Activated naive CD8-positive, alpha-beta T cell treated with anti-CD3 and anti-CD28 coated beads for 36 hours (primary cell): ENCODE measurements around the gene RGS11. TPM values are rescaled to one million over a fixed set of nuclear protein-coding genes. Genes with fewer than 3 reads are reported as not detected.

Experiments used
- DNase-seq: peaks from one replicate; pipeline ENCODE4 v3.0.0; 2021
- H3K27ac Mint-ChIP-seq: one replicate; pipeline ENCODE4 v1.8.0; 2022; ENCODE audit warnings: mild to moderate bottlenecking, moderate library complexity, mixed read lengths
- H3K27me3 Mint-ChIP-seq: one replicate; pipeline ENCODE4 v1.8.0; 2022; ENCODE audit warnings: mild to moderate bottlenecking, mixed read lengths
- H3K36me3 Mint-ChIP-seq: one replicate; pipeline ENCODE4 v1.8.0; 2021; ENCODE audit warnings: mild to moderate bottlenecking, mixed read lengths
- H3K4me1 Mint-ChIP-seq: one replicate; pipeline ENCODE4 v1.8.0; 2021; ENCODE audit warnings: mixed read lengths
- H3K4me3 Mint-ChIP-seq: one replicate; pipeline ENCODE4 v1.8.0; 2022; ENCODE audit warnings: mild to moderate bottlenecking, moderate library complexity, mixed read lengths
- H3K9me3 Mint-ChIP-seq: one replicate; pipeline ENCODE4 v1.8.0; 2022; ENCODE audit warnings: mixed read lengths
- total RNA-seq, 2 experiments: library from RNA; stranded (reverse); gene quantifications; one replicate each; pipeline ENCODE4 v1.2.3, GENCODE V29; 2021

The RGS11 gene
- total RNA-seq: not detected

DNA sequence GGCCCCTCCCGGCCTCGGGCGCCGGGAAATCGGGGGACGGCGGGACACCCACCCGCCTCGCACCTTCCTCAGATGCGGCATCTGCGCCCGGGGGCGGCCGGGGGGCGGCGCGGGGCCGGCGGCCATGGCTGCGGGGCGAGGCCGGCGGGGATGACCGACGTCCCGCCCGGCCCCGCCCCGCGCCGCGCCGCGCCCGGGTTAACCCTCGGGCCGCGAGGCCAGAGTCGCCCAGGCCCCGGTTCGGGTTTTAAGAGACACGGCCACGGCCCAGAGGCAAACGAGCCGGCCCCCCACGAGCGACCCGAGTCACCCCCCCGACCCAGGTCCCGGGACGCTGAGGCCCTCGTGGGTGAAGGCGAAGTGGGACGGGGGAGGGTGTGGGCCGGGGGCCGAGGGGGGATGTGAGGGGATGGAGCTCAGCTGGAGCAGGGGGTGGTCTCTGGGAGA, at the start of gene RGS11:
TSS of gene RGS11 (minus strand) at position 159 of the 447 bp plus-strand sequence. CDS start at position 126, 33 bp downstream.
- peak within 1 kb of the TSS; percentile 34 for H3K4me3 Mint-ChIP-seq
- peaks cover 4% of the 10 kb centered on the region for H3K4me1 Mint-ChIP-seq
- DNase-seq: no peak
- H3K36me3 Mint-ChIP-seq: no peaks in the 10 kb centered on the region
- H3K27me3 Mint-ChIP-seq: peaks cover 38% of the 10 kb centered on the region
- H3K9me3 Mint-ChIP-seq: no peaks in the 10 kb centered on the region
- H3K27ac Mint-ChIP-seq: no peak within 1 kb of the TSS

- Mint-ChIP-seq H3K36me3 (peaks cover 8% of the 10 kb centered on the region), H3K27me3 (no peaks in the 10 kb centered on the region), H3K4me1 (peaks cover 48% of the 10 kb centered on the region), H3K27ac (peak overlapping the region; percentile 71), H3K9me3 (no peaks in the 10 kb centered on the region), H3K4me3 (peak overlapping the region; percentile 62)
- peak; percentile 58 for DNase-seq
Measured at GRCh38 chr16:324451-325334, 48.9 kb upstream of the RGS11 start.

DNA sequence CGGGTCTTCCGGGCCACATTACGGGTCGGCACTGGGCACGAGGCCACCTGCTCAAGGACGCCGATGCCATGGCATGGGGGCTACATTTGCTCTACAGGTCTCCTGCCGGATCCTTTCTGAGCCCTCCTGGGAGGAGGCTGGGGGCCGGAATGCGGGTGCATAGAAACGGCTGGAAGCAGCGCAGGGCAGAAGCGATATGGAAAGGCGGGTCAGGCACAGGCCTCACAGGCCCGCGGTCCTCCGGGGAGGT, 48.4 kb upstream of the RGS11 start:
- no peaks in the 10 kb centered on the region for H3K27me3 Mint-ChIP-seq
- DNase-seq: no peak
- peak overlapping the region; percentile 71 for H3K27ac Mint-ChIP-seq
- H3K4me1 Mint-ChIP-seq: peaks cover 51% of the 10 kb centered on the region
- no peaks in the 10 kb centered on the region for H3K9me3 Mint-ChIP-seq
- H3K36me3 Mint-ChIP-seq: peaks cover 9% of the 10 kb centered on the region
- H3K4me3 Mint-ChIP-seq: no peak overlapping the region

GRCh38 chr16:322476-323143, 46.9 kb upstream of the RGS11 start:
- DNase-seq: no peak
- Mint-ChIP-seq H3K4me1 (peaks cover 51% of the 10 kb centered on the region), H3K36me3 (peaks cover 14% of the 10 kb centered on the region), H3K9me3 (no peaks in the 10 kb centered on the region), H3K27me3 (no peaks in the 10 kb centered on the region), H3K27ac (no peak overlapping the region), H3K4me3 (no peak overlapping the region)

- Mint-ChIP-seq H3K27ac (no peak overlapping the region), H3K4me1 (peaks cover 44% of the 10 kb centered on the region), H3K9me3 (no peaks in the 10 kb centered on the region), H3K27me3 (no peaks in the 10 kb centered on the region), H3K36me3 (peaks cover 14% of the 10 kb centered on the region), H3K4me3 (no peak overlapping the region)
- no peak for DNase-seq
Measured at GRCh38 chr16:321532-321931, 45.8 kb upstream of the RGS11 start.

GRCh38 chr16:320206-320605, 44.5 kb upstream of the RGS11 start:
- Mint-ChIP-seq H3K27me3 (no peaks in the 10 kb centered on the region), H3K4me1 (peaks cover 41% of the 10 kb centered on the region), H3K9me3 (no peaks in the 10 kb centered on the region), H3K27ac (peak overlapping the region; percentile 32), H3K36me3 (peaks cover 8% of the 10 kb centered on the region), H3K4me3 (no peak overlapping the region)
- DNase-seq: no peak

- H3K27me3 Mint-ChIP-seq: no peaks in the 10 kb centered on the region
- peaks cover 6% of the 10 kb centered on the region for H3K36me3 Mint-ChIP-seq
- no peak overlapping the region for H3K27ac Mint-ChIP-seq
- no peak for DNase-seq
- no peak overlapping the region for H3K4me3 Mint-ChIP-seq
- H3K4me1 Mint-ChIP-seq: peaks cover 29% of the 10 kb centered on the region
- no peaks in the 10 kb centered on the region for H3K9me3 Mint-ChIP-seq
Measured at GRCh38 chr16:318628-319027, 42.9 kb upstream of the RGS11 start.

DNA sequence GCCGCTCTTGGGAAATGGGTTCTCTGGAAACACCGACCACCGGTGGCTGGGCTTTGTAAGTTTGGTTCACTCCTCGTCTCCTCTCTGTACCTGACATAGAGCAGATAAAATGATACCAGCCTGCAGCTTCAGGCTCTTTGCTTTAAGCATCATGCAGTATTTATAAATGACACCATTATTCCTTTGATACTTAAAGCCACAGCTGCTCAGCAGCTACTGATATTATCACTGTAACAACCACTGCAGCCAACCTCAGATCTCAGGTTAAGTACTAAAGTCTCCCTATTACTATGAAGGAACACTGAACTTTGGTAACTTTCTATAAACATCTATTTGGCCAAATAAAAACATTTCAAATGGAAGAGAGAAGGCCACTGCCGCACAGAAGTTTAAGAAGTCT, 41.8 kb upstream of the RGS11 start:
- DNase-seq: no peak
- H3K9me3 Mint-ChIP-seq: no peaks in the 10 kb centered on the region
- no peak overlapping the region for H3K27ac Mint-ChIP-seq
- H3K27me3 Mint-ChIP-seq: no peaks in the 10 kb centered on the region
- no peak overlapping the region for H3K4me3 Mint-ChIP-seq
- peaks cover 29% of the 10 kb centered on the region for H3K4me1 Mint-ChIP-seq
- H3K36me3 Mint-ChIP-seq: peaks cover 6% of the 10 kb centered on the region

DNA sequence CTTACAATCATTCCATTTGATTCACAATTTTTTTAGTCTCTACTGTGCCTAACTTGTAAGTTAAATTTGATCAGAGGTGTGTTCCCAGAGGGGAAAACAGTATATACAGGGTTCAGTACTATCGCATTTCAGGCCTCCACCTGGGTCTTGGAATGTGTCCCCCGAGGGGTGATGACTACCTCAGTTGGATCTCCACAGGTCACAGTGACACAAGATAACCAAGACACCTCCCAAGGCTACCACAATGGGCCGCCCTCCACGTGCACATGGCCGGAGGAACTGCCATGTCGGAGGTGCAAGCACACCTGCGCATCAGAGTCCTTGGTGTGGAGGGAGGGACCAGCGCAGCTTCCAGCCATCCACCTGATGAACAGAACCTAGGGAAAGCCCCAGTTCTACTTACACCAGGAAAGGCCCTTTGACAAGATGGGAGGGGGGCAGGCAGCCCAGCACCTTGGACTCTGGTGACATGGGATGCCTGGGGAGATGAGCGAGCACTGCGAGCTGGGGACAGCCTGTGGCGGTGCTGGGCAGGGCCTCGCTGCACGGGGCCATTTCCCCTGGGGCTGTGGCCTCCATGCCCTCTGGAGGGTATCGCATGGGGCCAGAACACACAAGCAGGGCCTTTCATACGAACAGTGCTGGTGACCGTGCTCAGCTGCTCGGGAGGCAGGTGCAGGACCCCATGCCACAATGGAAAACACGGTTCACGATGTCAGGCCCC, 41.2 kb upstream of the RGS11 start:
- Mint-ChIP-seq H3K27me3 (no peaks in the 10 kb centered on the region), H3K36me3 (peaks cover 6% of the 10 kb centered on the region), H3K9me3 (no peaks in the 10 kb centered on the region), H3K4me1 (peaks cover 27% of the 10 kb centered on the region), H3K27ac (no peak overlapping the region), H3K4me3 (no peak overlapping the region)
- DNase-seq: no peak

- no peak for DNase-seq
- H3K36me3 Mint-ChIP-seq: peaks cover 6% of the 10 kb centered on the region
- no peaks in the 10 kb centered on the region for H3K27me3 Mint-ChIP-seq
- H3K27ac Mint-ChIP-seq: no peak overlapping the region
- no peaks in the 10 kb centered on the region for H3K9me3 Mint-ChIP-seq
- peaks cover 17% of the 10 kb centered on the region for H3K4me1 Mint-ChIP-seq
- H3K4me3 Mint-ChIP-seq: no peak overlapping the region
Measured at GRCh38 chr16:314795-315299, 39.1 kb upstream of the RGS11 start.

DNA sequence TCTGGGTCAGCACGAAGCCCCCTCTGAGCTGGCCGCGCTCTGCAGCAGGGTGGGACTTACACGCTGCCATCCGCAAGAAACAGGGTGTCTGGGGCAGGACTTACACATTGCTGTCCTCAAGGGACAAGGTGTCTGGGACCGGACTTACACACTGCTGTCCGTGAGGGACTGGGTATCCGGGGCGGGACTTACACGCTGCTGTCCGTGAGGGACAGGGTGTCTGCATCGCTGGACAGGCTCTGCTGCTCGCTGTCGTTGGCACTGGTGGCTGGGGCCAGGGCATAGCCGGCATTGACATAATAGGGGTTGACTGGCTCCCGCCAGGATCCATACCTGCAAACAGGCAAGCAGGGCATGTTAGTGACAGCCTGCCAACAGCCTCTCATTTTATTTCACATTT, 38.6 kb upstream of the RGS11 start:
- no peaks in the 10 kb centered on the region for H3K27me3 Mint-ChIP-seq
- H3K9me3 Mint-ChIP-seq: no peaks in the 10 kb centered on the region
- H3K27ac Mint-ChIP-seq: no peak overlapping the region
- peaks cover 17% of the 10 kb centered on the region for H3K4me1 Mint-ChIP-seq
- H3K36me3 Mint-ChIP-seq: peaks cover 7% of the 10 kb centered on the region
- no peak for DNase-seq
- H3K4me3 Mint-ChIP-seq: no peak overlapping the region

DNA sequence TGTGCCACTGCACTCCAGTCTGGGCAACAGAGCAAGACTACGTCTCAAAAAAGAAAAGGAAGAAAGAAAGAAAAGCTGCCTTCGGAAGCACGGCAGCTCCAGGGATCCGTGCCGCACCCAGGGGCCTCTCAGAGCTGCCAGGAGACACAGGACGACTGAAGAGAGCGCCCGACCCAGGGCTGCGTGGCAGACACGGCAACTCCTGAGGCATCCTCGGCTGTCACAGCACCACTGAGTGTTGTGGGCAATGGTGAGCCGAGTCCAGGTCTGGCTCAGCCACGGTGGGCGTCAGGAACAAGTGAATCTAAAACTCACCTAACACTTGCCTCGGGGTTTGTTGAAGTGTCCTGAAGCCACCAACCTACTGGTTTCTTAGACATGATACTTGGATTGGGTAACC, 36.0 kb upstream of the RGS11 start:
- Mint-ChIP-seq H3K4me3 (no peak overlapping the region), H3K27ac (no peak overlapping the region), H3K9me3 (no peaks in the 10 kb centered on the region), H3K36me3 (peaks cover 2% of the 10 kb centered on the region), H3K4me1 (peaks cover 13% of the 10 kb centered on the region), H3K27me3 (no peaks in the 10 kb centered on the region)
- DNase-seq: no peak

- peaks cover 4% of the 10 kb centered on the region for H3K36me3 Mint-ChIP-seq
- H3K27me3 Mint-ChIP-seq: no peaks in the 10 kb centered on the region
- H3K9me3 Mint-ChIP-seq: no peaks in the 10 kb centered on the region
- H3K4me3 Mint-ChIP-seq: no peak overlapping the region
- H3K27ac Mint-ChIP-seq: no peak overlapping the region
- no peak for DNase-seq
- peaks cover 6% of the 10 kb centered on the region for H3K4me1 Mint-ChIP-seq
Measured at GRCh38 chr16:309476-309875, 33.7 kb upstream of the RGS11 start.

GRCh38 chr16:307691-308312, 32.1 kb upstream of the RGS11 start:
- Mint-ChIP-seq H3K27me3 (no peaks in the 10 kb centered on the region), H3K36me3 (peaks cover 4% of the 10 kb centered on the region), H3K4me3 (no peak overlapping the region), H3K27ac (no peak overlapping the region), H3K4me1 (peaks cover 6% of the 10 kb centered on the region), H3K9me3 (no peaks in the 10 kb centered on the region)
- DNase-seq: no peak

DNA sequence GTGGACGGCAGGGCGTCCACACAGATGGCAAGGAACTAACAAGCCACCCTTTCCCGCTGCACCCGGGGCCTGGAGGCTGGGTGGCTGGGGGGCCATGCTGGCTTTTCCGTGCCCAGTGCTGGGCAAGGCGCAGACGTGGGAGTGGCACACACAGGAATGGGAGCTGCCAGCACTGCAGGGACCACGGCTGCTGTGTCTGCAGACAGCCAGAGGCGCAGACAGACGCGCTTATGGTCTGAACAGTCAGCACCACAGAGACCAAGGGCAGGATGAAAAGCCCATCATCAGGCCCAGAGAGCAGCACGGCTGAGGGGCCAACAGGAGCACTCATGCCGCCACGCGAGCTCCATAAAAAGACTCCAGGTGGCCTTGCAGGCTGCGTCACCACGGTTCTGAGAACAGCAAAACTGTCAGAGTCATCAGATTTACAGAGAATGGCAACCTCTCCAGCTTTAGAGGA, 31.2 kb upstream of the RGS11 start:
- Mint-ChIP-seq H3K9me3 (no peaks in the 10 kb centered on the region), H3K27ac (peak overlapping the region; percentile 20), H3K27me3 (no peaks in the 10 kb centered on the region), H3K4me1 (peaks cover 6% of the 10 kb centered on the region), H3K4me3 (no peak overlapping the region), H3K36me3 (peaks cover 4% of the 10 kb centered on the region)
- DNase-seq: no peak
